Fibroblast of villous mesenchyme (primary cell): Measurements from ENCODE around the gene NAV3. TPM values are rescaled to one million over a fixed set of nuclear protein-coding genes. Genes with fewer than 3 reads are reported as not detected.

Experiments
- DNase-seq: peaks from one replicate; pipeline ENCODE4 v3.0.0-alpha.2; 2010; ENCODE audit warnings: low read depth
- H3K4me3 ChIP-seq: 2 replicates; pipeline ENCODE4 v1.5.1; 2011; ENCODE audit warnings: low read depth, mild to moderate bottlenecking, low read length
- CTCF ChIP-seq: IDR thresholded peaks from 2 replicates; pipeline ENCODE4 v1.5.1; 2012; ENCODE audit warnings: low read depth, mild to moderate bottlenecking, low read length; ENCODE audit not compliant: insufficient read depth
- total RNA-seq: library from RNA; depleted of rRNA; stranded (reverse); fragments of >200 nt; gene quantifications from 2 replicates; pipeline ENCODE4 v1.2.3, GENCODE V29; 2012

The NAV3 gene
- total RNA-seq, 1 donor = 206 TPM

- no peak for DNase-seq
- H3K4me3 ChIP-seq = no peak overlapping the region
- no peak for TF ChIP-seq CTCF
Measured at GRCh38 chr12:77814386-77814785, 16.3 kb upstream of the NAV3 start.

- H3K4me3 ChIP-seq = no peak overlapping the region
- no peak for DNase-seq
- TF ChIP-seq CTCF = no peak
Measured at GRCh38 chr12:77816196-77816595, 14.5 kb upstream of the NAV3 start.

GRCh38 chr12:77817276-77817675, 13.4 kb upstream of the NAV3 start:
- DNase-seq = no peak
- no peak overlapping the region for H3K4me3 ChIP-seq
- no peak for TF ChIP-seq CTCF

- no peak for DNase-seq
- no peak overlapping the region for H3K4me3 ChIP-seq
- no peak for TF ChIP-seq CTCF
Measured at GRCh38 chr12:77818351-77818750, 12.3 kb upstream of the NAV3 start.

- H3K4me3 ChIP-seq = no peak overlapping the region
- TF ChIP-seq CTCF = no peak
- no peak for DNase-seq
Measured at GRCh38 chr12:77821699-77822203, 8.9 kb upstream of the NAV3 start.

GRCh38 chr12:77833329-77833728, 2.6 kb downstream of the NAV3 start:
- DNase-seq = no peak
- TF ChIP-seq CTCF = no peak
- H3K4me3 ChIP-seq = no peak overlapping the region

- TF ChIP-seq CTCF = no peak
- H3K4me3 ChIP-seq = no peak overlapping the region
- DNase-seq = no peak
Measured at GRCh38 chr12:77834618-77835017, 3.9 kb downstream of the NAV3 start.
